Measurements from ENCODE around the gene MAPK8IP3.

The MAPK8IP3 gene

GRCh38 chr16:1669698-1670097 is 36.3 kb upstream of the MAPK8IP3 start:
- H3K4me1 ChIP-seq (ENCODE audit: insufficient read depth, low read length): no peaks in the 10 kb centered on the region
- H3K9me3 ChIP-seq (ENCODE audit: insufficient read depth, low read length, severe bottlenecking): no peaks in the 10 kb centered on the region
- peaks cover 98% of the 10 kb centered on the region for H3K36me3 ChIP-seq (ENCODE audit: insufficient read depth, low read length)

GRCh38 chr16:1670371-1670770 is 35.6 kb upstream of the MAPK8IP3 start:
- no peak overlapping the region for H3K9ac ChIP-seq (ENCODE audit: low read depth, low read length)
- no peak overlapping the region for H3K27ac ChIP-seq (ENCODE audit: low read length)
- TF ChIP-seq EZH2 (IDR thresholded peaks at IDR 0.05; ENCODE audit: borderline replicate concordance, low read depth, low read length, severe bottlenecking) (no peak), CTCF (IDR thresholded peaks at IDR 0.05; ENCODE audit: borderline replicate concordance, extremely low read depth, low read length, poor library complexity, severe bottlenecking) (no peak)
- H3K4me1 ChIP-seq (ENCODE audit: insufficient read depth, low read length): no peaks in the 10 kb centered on the region
- no peaks in the 10 kb centered on the region for H3K79me2 ChIP-seq (ENCODE audit: insufficient read depth, low read length)
- H3K4me3 ChIP-seq (ENCODE audit: low read depth in 1 of 2, low read length in 2 of 2): no peak overlapping the region
- H3K9me3 ChIP-seq (ENCODE audit: insufficient read depth, low read length, severe bottlenecking): no peaks in the 10 kb centered on the region
- H3K4me2 ChIP-seq (ENCODE audit: insufficient read depth, low read length): no peak overlapping the region
- H4K20me1 ChIP-seq (ENCODE audit: insufficient read depth, low read length): peaks cover 4% of the 10 kb centered on the region; the same call in 1 of the 2 replicates
- H3K27me3 ChIP-seq (ENCODE audit: insufficient read depth, low read length, poor library complexity): no peaks in the 10 kb centered on the region
- ATAC-seq (ENCODE audit: insufficient read depth, low read depth) (no peak), DNase-seq (no peak)
- no peak overlapping the region for H2AFZ ChIP-seq (ENCODE audit: low read depth, low read length)
- H3K36me3 ChIP-seq (ENCODE audit: insufficient read depth, low read length): peaks cover 98% of the 10 kb centered on the region

More at GRCh38 chr16:1669698-1670097, 36.3 kb upstream of the MAPK8IP3 start:
- ATAC-seq (ENCODE audit: insufficient read depth, low read depth) (no peak), DNase-seq (no peak)
- Histone ChIP-seq H3K4me3 (ENCODE audit: low read depth in 1 of 2, low read length in 2 of 2) (no peak overlapping the region), H3K27ac (ENCODE audit: low read length) (no peak overlapping the region), H3K27me3 (ENCODE audit: insufficient read depth, low read length, poor library complexity) (no peaks in the 10 kb centered on the region), H2AFZ (ENCODE audit: low read depth, low read length) (no peak overlapping the region), H4K20me1 (ENCODE audit: insufficient read depth, low read length) (peaks cover 4% of the 10 kb centered on the region; the same call in 1 of the 2 replicates), H3K4me2 (ENCODE audit: insufficient read depth, low read length) (no peak overlapping the region), H3K9ac (ENCODE audit: low read depth, low read length) (no peak overlapping the region), H3K79me2 (ENCODE audit: insufficient read depth, low read length) (no peaks in the 10 kb centered on the region)
- TF ChIP-seq CTCF (IDR thresholded peaks at IDR 0.05; ENCODE audit: borderline replicate concordance, extremely low read depth, low read length, poor library complexity, severe bottlenecking) (no peak), EZH2 (IDR thresholded peaks at IDR 0.05; ENCODE audit: borderline replicate concordance, low read depth, low read length, severe bottlenecking) (no peak)

GRCh38 chr16:1670866-1671265 is 35.1 kb upstream of the MAPK8IP3 start:
- H3K9me3 ChIP-seq (ENCODE audit: insufficient read depth, low read length, severe bottlenecking): no peaks in the 10 kb centered on the region
- ATAC-seq (ENCODE audit: insufficient read depth, low read depth) (no peak), DNase-seq (no peak)
- no peak overlapping the region for H3K9ac ChIP-seq (ENCODE audit: low read depth, low read length)
- H3K27me3 ChIP-seq (ENCODE audit: insufficient read depth, low read length, poor library complexity): no peaks in the 10 kb centered on the region
- no peak for TF ChIP-seq EZH2 (IDR thresholded peaks at IDR 0.05; ENCODE audit: borderline replicate concordance, low read depth, low read length, severe bottlenecking)
- TF ChIP-seq CTCF (IDR thresholded peaks at IDR 0.05; ENCODE audit: borderline replicate concordance, extremely low read depth, low read length, poor library complexity, severe bottlenecking): no peak
- H3K79me2 ChIP-seq (ENCODE audit: insufficient read depth, low read length): no peaks in the 10 kb centered on the region
- peaks cover 98% of the 10 kb centered on the region for H3K36me3 ChIP-seq (ENCODE audit: insufficient read depth, low read length)
- no peak overlapping the region for H3K4me2 ChIP-seq (ENCODE audit: insufficient read depth, low read length)
- no peak overlapping the region for H2AFZ ChIP-seq (ENCODE audit: low read depth, low read length)
- no peaks in the 10 kb centered on the region for H3K4me1 ChIP-seq (ENCODE audit: insufficient read depth, low read length)
- H4K20me1 ChIP-seq (ENCODE audit: insufficient read depth, low read length): peaks cover 4% of the 10 kb centered on the region; the same call in 1 of the 2 replicates
- H3K27ac ChIP-seq (ENCODE audit: low read length): no peak overlapping the region
- H3K4me3 ChIP-seq (ENCODE audit: low read depth in 1 of 2, low read length in 2 of 2): no peak overlapping the region

All from DND-41 (cell line).